A549 (cell line): ENCODE measurements around the gene NUMA1. TPM values are rescaled to one million over a fixed set of nuclear protein-coding genes. Genes with fewer than 3 reads are reported as not detected.
A peak's percentile ranks its signal among the peaks of the same experiment; 100 is the strongest.

ENCODE experiments used
- ATAC-seq, 2 experiments: fragments of 200-7000 bp in 1 of 2; fragments of >200 bp in 1 of 2; cut with Nextera tagmentation in 1 of 2; cut with Tn5 transposase in 1 of 2; 3 replicates each; pipeline versions ENCODE4 v1.8.0 to v1.9.1; 2018 to 2020; ENCODE audit warnings: mild to moderate bottlenecking in 1 of 2, moderate library complexity in 1 of 2
- CTCF ChIA-PET: fragments of 300-600 bp; sonication (Branson Sonifier 250); formaldehyde crosslinking; extraction: SDS; loops from one replicate; lab custom pipeline; 2021; ENCODE audit warnings: antibody characterized with exemption, inconsistent platforms; lab: Yijun Ruan, JAX
- POLR2A ChIA-PET: fragments of 350-600 bp; formaldehyde crosslinking; extraction: SDS; loops from one replicate; lab custom pipeline; 2021; ENCODE audit warnings: antibody characterized with exemption, inconsistent platforms; lab: Yijun Ruan, JAX
- DNase-seq, 2 experiments: peaks; one replicate each; pipeline versions ENCODE4 v3.0.0 to v3.0.0-alpha.2; 2011 to 2016; ENCODE audit warnings: low read depth in 1 of 2, low spot score in 1 of 2
- FAIRE-seq: peaks from 2 replicates; lab custom pipeline; 2011; peaks lifted over from hg19 to GRCh38; lab: Jason Lieb, UNC
- H3K27ac ChIP-seq, 2 experiments: fragments of >200 bp; sonication (Bioruptor Twin); formaldehyde crosslinking; 3 replicates each; pipeline ENCODE4 v1.5.1; 2016 to 2017
- H3K4me1 ChIP-seq: fragments of >200 bp; sonication (Bioruptor Twin); formaldehyde crosslinking; 3 replicates; pipeline ENCODE4 v1.6.1; 2016
- H3K4me2 ChIP-seq: fragments of >200 bp; sonication (Bioruptor Twin); formaldehyde crosslinking; 3 replicates; pipeline ENCODE4 v1.6.1; 2016
- H3K4me3 ChIP-seq: fragments of >200 bp; sonication (Bioruptor Twin); formaldehyde crosslinking; 3 replicates; pipeline ENCODE4 v1.5.1; 2016
- H3K9me3 ChIP-seq: fragments of >200 bp; sonication (Bioruptor Twin); formaldehyde crosslinking; 3 replicates; pipeline ENCODE4 v1.6.1; 2016
- ATOH8 ChIP-seq: fragments of 250-450 bp; sonication (Bioruptor Pico); IDR thresholded peaks from 2 replicates; pipeline ENCODE4 v1.5.0; 2020; ENCODE audit warnings: low read depth, mild to moderate bottlenecking, moderate library complexity
- BCL3 ChIP-seq: fragments of >200 bp; sonication (Bioruptor Twin); formaldehyde crosslinking; IDR thresholded peaks from 3 replicates; pipeline ENCODE4 v1.6.1; 2016
- BHLHE40 ChIP-seq: IDR thresholded peaks from 2 replicates; pipeline ENCODE4 v1.6.1; 2012; ENCODE audit warnings: low read depth, low read length, inconsistent platforms
- CBX8 ChIP-seq: fragments of 200-600 bp; sonication (generic); IDR thresholded peaks from 2 replicates; pipeline ENCODE4 v1.6.1; 2016
- CHD2 ChIP-seq: fragments of 150-350 bp; IDR thresholded peaks from 2 replicates; pipeline ENCODE4 v1.6.1; 2014; ENCODE audit warnings: low read length; ENCODE audit not compliant: partially characterized antibody
- CHD4 ChIP-seq: fragments of 200-600 bp; sonication (generic); IDR thresholded peaks from 2 replicates; pipeline ENCODE4 v1.6.1; 2016; ENCODE audit warnings: antibody characterized with exemption, mild to moderate bottlenecking, borderline replicate concordance
- CTCF ChIP-seq: fragments of >200 bp; sonication (Bioruptor Twin); formaldehyde crosslinking; IDR thresholded peaks from 3 replicates; pipeline ENCODE4 v1.5.1; 2016
- EHF ChIP-seq: fragments of 250-450 bp; sonication (Bioruptor Pico); IDR thresholded peaks from 2 replicates; pipeline ENCODE4 v1.5.0; 2020; ENCODE audit warnings: mild to moderate bottlenecking
- EP300 ChIP-seq, 2 experiments: fragments of >200 bp; sonication (Bioruptor Twin); formaldehyde crosslinking; IDR thresholded peaks; 2 replicates in 1 of 2; 3 replicates in 1 of 2; pipeline ENCODE4 v1.6.1; 2016 to 2017
- ESRRA ChIP-seq: fragments of 150-350 bp; IDR thresholded peaks from 2 replicates; pipeline ENCODE4 v1.6.1; 2014; ENCODE audit warnings: mild to moderate bottlenecking, low read length, borderline replicate concordance
- FOSL2 ChIP-seq, 2 experiments: fragments of 450-650 bp in 1 of 2; fragments of >200 bp in 1 of 2; sonication (Bioruptor Twin) in 1 of 2; formaldehyde crosslinking; IDR thresholded peaks; 2 replicates each; pipeline versions ENCODE4 v1.5.0 to v1.6.1; 2016 to 2020; ENCODE audit warnings: mild to moderate bottlenecking in 1 of 2, moderate library complexity in 1 of 2
- FOXS1 ChIP-seq: fragments of 250-450 bp; sonication (Bioruptor Pico); IDR thresholded peaks from 2 replicates; pipeline ENCODE4 v1.5.0; 2020; ENCODE audit warnings: mild to moderate bottlenecking, moderate library complexity
- GATA3 ChIP-seq: IDR thresholded peaks from 2 replicates; pipeline ENCODE4 v1.6.1; 2012; ENCODE audit warnings: borderline replicate concordance
- HDAC2 ChIP-seq: fragments of 200-600 bp; sonication (generic); IDR thresholded peaks from 2 replicates; pipeline ENCODE4 v1.6.1; 2016
- HOXA7 ChIP-seq: fragments of 250-450 bp; sonication (Bioruptor Pico); IDR thresholded peaks from 2 replicates; pipeline ENCODE4 v1.5.0; 2020; ENCODE audit warnings: mild to moderate bottlenecking, moderate library complexity
- HOXB13 ChIP-seq: fragments of 250-450 bp; sonication (Bioruptor Pico); IDR thresholded peaks from 2 replicates; pipeline ENCODE4 v1.5.0; 2020; ENCODE audit warnings: low read depth, mild to moderate bottlenecking, moderate library complexity
- JUN ChIP-seq, 2 experiments: fragments of >200 bp; sonication (Bioruptor Twin); formaldehyde crosslinking; IDR thresholded peaks; 2 replicates in 1 of 2; 3 replicates in 1 of 2; pipeline ENCODE4 v1.6.1; 2016 to 2017
- JUNB ChIP-seq: fragments of >200 bp; sonication (Bioruptor Twin); formaldehyde crosslinking; IDR thresholded peaks from 2 replicates; pipeline ENCODE4 v1.6.1; 2016
- KDM1A ChIP-seq: fragments of 200-600 bp; sonication (generic); IDR thresholded peaks from 2 replicates; pipeline ENCODE4 v1.6.1; 2016; ENCODE audit warnings: low read depth, mild to moderate bottlenecking
- MAFK ChIP-seq: fragments of 450-650 bp; IDR thresholded peaks from 2 replicates; pipeline ENCODE4 v1.6.1; 2014; ENCODE audit not compliant: partially characterized antibody
- MAZ ChIP-seq: fragments of 150-350 bp; IDR thresholded peaks from 2 replicates; pipeline ENCODE4 v1.6.1; 2014; ENCODE audit warnings: antibody characterized with exemption, low read depth, low read length, borderline replicate concordance
- MYC ChIP-seq: IDR thresholded peaks from 2 replicates; pipeline ENCODE4 v1.6.1; 2012; ENCODE audit warnings: mild to moderate bottlenecking, inconsistent platforms, low read length, improper control_type of control experiment, borderline replicate concordance
- NPAS2 ChIP-seq: fragments of 250-450 bp; sonication (Bioruptor Pico); IDR thresholded peaks from 2 replicates; pipeline ENCODE4 v1.8.0; 2022; ENCODE audit warnings: mild to moderate bottlenecking, moderate library complexity, borderline replicate concordance
- RFX5 ChIP-seq: fragments of 450-650 bp; IDR thresholded peaks from 2 replicates; pipeline ENCODE4 v1.7.1; 2014; ENCODE audit warnings: antibody characterized with exemption, mild to moderate bottlenecking, moderate library complexity
- SREBF2 ChIP-seq: fragments of 450-650 bp; IDR thresholded peaks from 2 replicates; pipeline ENCODE4 v1.6.1; 2014; ENCODE audit warnings: mild to moderate bottlenecking, moderate library complexity
- TFCP2L1 ChIP-seq: fragments of 250-450 bp; sonication (Bioruptor Pico); IDR thresholded peaks from 2 replicates; pipeline ENCODE4 v1.5.0; 2021; ENCODE audit warnings: mild to moderate bottlenecking
- TP53 ChIP-seq: fragments of 250-450 bp; sonication (Bioruptor Pico); IDR thresholded peaks from 2 replicates; pipeline ENCODE4 v1.5.0; 2021; ENCODE audit warnings: mild to moderate bottlenecking, moderate library complexity
- ZC3H11A ChIP-seq: fragments of 450-650 bp; IDR thresholded peaks from 2 replicates; pipeline ENCODE4 v1.6.1; 2014; ENCODE audit warnings: antibody characterized with exemption, mild to moderate bottlenecking
- ZFP36 ChIP-seq: fragments of 450-650 bp; IDR thresholded peaks from 2 replicates; pipeline ENCODE4 v1.6.1; 2014; ENCODE audit warnings: borderline replicate concordance; ENCODE audit not compliant: partially characterized antibody
- ZSCAN20 ChIP-seq: fragments of 250-450 bp; sonication (Bioruptor Pico); IDR thresholded peaks from 2 replicates; pipeline ENCODE4 v1.8.0; 2022; ENCODE audit warnings: mild to moderate bottlenecking, moderate library complexity
- WGBS: methylation state at CpG from one replicate; pipeline ENCODE4 v1.1.6; 2017; ENCODE audit errors: missing lambda C conversion rate; 5-methylcytosine and 5-hydroxymethylcytosine counted together
- polyA plus RNA-seq, 4 experiments: library from polyadenylated mRNA; depleted of rRNA in 3 of 4; stranded (reverse); fragments of >200 nt; fragmentation: RNase III in 1 of 4; extraction: RNeasy Plus Mini Kit Qiagen cat#74134 plus additional on column Dnase treatment in 1 of 4; gene quantifications; 2 replicates in 3 of 4; 3 replicates in 1 of 4; pipeline ENCODE4 v1.2.3, GENCODE V29; 2011 to 2017

The NUMA1 gene
- polyA plus RNA-seq, 2 of the 4 experiments (the other 2 are of a cell fraction), result 51.5 to 65.8 TPM

- ChIA-PET CTCF (interaction anchor here (0.6 to 6.7 kb wide), 8 partner anchors 15 to 325 kb away, joined by 3 to 23 read pairs (median 4); no protein-coding TSS in a partner anchor), POLR2A (no interaction called here)
- DNase-seq, result no peak
- Histone ChIP-seq H3K4me3 (no peak within 1 kb of the TSS), H3K27ac (no peak within 1 kb of the TSS), H3K9me3 (no peaks in the 10 kb centered on the region), H3K4me1 (peaks cover 14% of the 10 kb centered on the region)
- no peak for TF ChIP-seq FOXS1 (CRISPR knock-in tag)
- no peak for TF ChIP-seq MAFK
- TF ChIP-seq ESRRA, result no peak
- no peak for TF ChIP-seq SREBF2
- no peak for TF ChIP-seq MAZ
- TF ChIP-seq CTCF, result no peak
- TF ChIP-seq ZC3H11A, result no peak
- TF ChIP-seq ZSCAN20 (CRISPR knock-in tag), result no peak
- TF ChIP-seq, all 56 proteins: peak for 0
- ATAC-seq, result no peak
- H3K4me2 ChIP-seq, result no peak within 1 kb of the TSS
- FAIRE-seq, result no peak
- WGBS, result 93% methylated on average over 7 of the region's 14 CpGs
These were observed 25.5 kb upstream of the NUMA1 start, which contains the start of gene TOMT for GRCh38 chr11:72105888-72106287. Gene TOMT, plus strand, starts transcription at chr11:72105924. Its CDS starts 28 bp downstream, at chr11:72105952.

GRCh38 chr11:72103754-72104167 is 23.4 kb upstream of the NUMA1 start:
- no peak for FAIRE-seq
- ChIA-PET POLR2A (interaction anchor here (3.3 kb wide), 1 partner anchor 9 kb away, joined by 20 read pairs; the partner anchor contains the start of gene ANAPC15), CTCF (interaction anchor here (1.0 to 1.9 kb wide), 3 partner anchors 18 to 79 kb away, joined by 3 to 8 read pairs (median 5); no protein-coding TSS in a partner anchor)
- Histone ChIP-seq H3K9me3 (no peaks in the 10 kb centered on the region), H3K4me2 (peak overlapping the region; percentile 66), H3K4me3 (0 out of 3 replicates have a peak overlapping the region, but pooled peaks have one; percentile 15), H3K27ac (peak overlapping the region; percentile 73 to 93), H3K4me1 (peaks cover 14% of the 10 kb centered on the region)
- TF ChIP-seq EP300 (IDR thresholded peaks at IDR 0.05) (no peak), FOSL2 (IDR thresholded peaks at IDR 0.05) (no peak), FOSL2 (CRISPR knock-in tag; IDR thresholded peaks at IDR 0.05) (no peak), ESRRA (no peak), KDM1A (no peak), CHD4 (no peak), ATOH8 (CRISPR knock-in tag) (no peak), TP53 (no peak), BHLHE40 (no peak), MYC (no peak)
- 87% methylated on average over 11 of the region's 11 CpGs for whole genome bisulfite sequencing
- DNase-seq, result no peak
- ATAC-seq, result no peak

- WGBS, result 15% methylated on average over 28 of the region's 64 CpGs
- no peak for TF ChIP-seq HDAC2
- no peak for TF ChIP-seq RFX5
- TF ChIP-seq MYC, result no peak
- TF ChIP-seq HOXB13 (CRISPR knock-in tag), result peak; percentile 70; the same call in 1 of the 2 replicates
- TF ChIP-seq JUNB, result no peak
- TF ChIP-seq ZC3H11A, result no peak
- no peak for TF ChIP-seq FOSL2 (IDR thresholded peaks at IDR 0.05)
- no peak for TF ChIP-seq FOSL2 (CRISPR knock-in tag; IDR thresholded peaks at IDR 0.05)
- TF ChIP-seq BCL3, result peak; percentile 68; the same call in 1 of the 3 replicates
- no peak for TF ChIP-seq SREBF2
- no peak for TF ChIP-seq GATA3
- no peak for TF ChIP-seq CBX8
- 0 out of 2 replicates have a peak, but pooled peaks have one; percentile 45 for TF ChIP-seq HOXA7 (CRISPR knock-in tag)
- TF ChIP-seq CHD2, result no peak
- no peak for TF ChIP-seq NPAS2 (CRISPR knock-in tag)
- peak; percentile 64; the same call in 1 of the 2 replicates for TF ChIP-seq TFCP2L1 (CRISPR knock-in tag)
- no peak for TF ChIP-seq ZFP36
- peak; percentile 72 to 98 for TF ChIP-seq JUN (IDR thresholded peaks at IDR 0.05)
- 0 out of 5 replicates have a peak, but pooled peaks of 1 of the 2 experiments have one; percentile 26 for TF ChIP-seq EP300 (IDR thresholded peaks at IDR 0.05)
- peak; percentile 41; the same call in 1 of the 2 replicates for TF ChIP-seq EHF (CRISPR knock-in tag)
These were observed 22.8 kb upstream of the NUMA1 start, which contains the start of gene LAMTOR1 for GRCh38 chr11:72102946-72103753. Gene LAMTOR1, minus strand, starts transcription at chr11:72103297. Its CDS starts 73 bp downstream, at chr11:72103224.

More at GRCh38 chr11:72102946-72103753, 22.8 kb upstream of the NUMA1 start, which contains the start of gene LAMTOR1:
- POLR2A ChIA-PET, result interaction anchor here (0.6 to 3.3 kb wide), 2 partner anchors 8 to 9 kb away, joined by 3 to 20 read pairs; partner anchors contain the start of gene ANAPC15
- Histone ChIP-seq H3K4me2 (peak within 1 kb of the TSS; percentile 83), H3K27ac (peak within 1 kb of the TSS; percentile 93 to 94), H3K4me3 (peak within 1 kb of the TSS; percentile 94), H3K9me3 (no peaks in the 10 kb centered on the region), H3K4me1 (peaks cover 14% of the 10 kb centered on the region)
- DNase-seq (peak; percentile 90 to 99), ATAC-seq (peak; percentile 87 to 96), FAIRE-seq (no peak)
- CTCF ChIA-PET, result interaction anchor here (0.6 to 14.0 kb wide), 8 partner anchors 13 to 84 kb away, joined by 3 to 354 read pairs (median 6); no protein-coding TSS in a partner anchor
